HTR-8/SVneo (cell line): ENCODE data around the gene FNDC11.

Experiments used
- DNase-seq: peaks from one replicate; pipeline ENCODE4 v3.0.0; 2011; ENCODE audit warnings: low spot score, mixed read lengths; ENCODE audit not compliant: insufficient read length
- FAIRE-seq: peaks from 2 replicates; lab custom pipeline; 2011; peaks lifted over from hg19 to GRCh38; lab: Jason Lieb, UNC

Gene FNDC11

GRCh38 chr20:63538204-63539091, 15.5 kb upstream of the FNDC11 start:
- FAIRE-seq (no peak), DNase-seq (peak; percentile 95)

- no peak for FAIRE-seq
- no peak for DNase-seq
These were observed 14.9 kb upstream of the FNDC11 start for GRCh38 chr20:63539092-63539430.

GRCh38 chr20:63539441-63540370, 14.3 kb upstream of the FNDC11 start:
- FAIRE-seq = no peak
- DNase-seq = no peak

- no peak for DNase-seq
- peak; percentile 93 for FAIRE-seq
These were observed 13.4 kb upstream of the FNDC11 start for GRCh38 chr20:63540417-63541186.

- peak; percentile 55 for FAIRE-seq
- no peak for DNase-seq
These were observed 12.6 kb upstream of the FNDC11 start for GRCh38 chr20:63541371-63541770.

GRCh38 chr20:63542031-63542559, 11.9 kb upstream of the FNDC11 start:
- FAIRE-seq = peak; percentile 71
- no peak for DNase-seq

- FAIRE-seq (no peak), DNase-seq (no peak)
These were observed 11.3 kb upstream of the FNDC11 start for GRCh38 chr20:63542696-63543095.

GRCh38 chr20:63543131-63543530, 10.8 kb upstream of the FNDC11 start:
- FAIRE-seq (no peak), DNase-seq (no peak)

GRCh38 chr20:63543733-63544132, 10.2 kb upstream of the FNDC11 start:
- DNase-seq (no peak), FAIRE-seq (peak; percentile 64)

- FAIRE-seq (peak; percentile 91), DNase-seq (no peak)
These were observed 9.6 kb upstream of the FNDC11 start for GRCh38 chr20:63544241-63544957.

- DNase-seq = peak; percentile 89
- FAIRE-seq = peak; percentile 23
These were observed 8.9 kb upstream of the FNDC11 start for GRCh38 chr20:63544958-63545516.

GRCh38 chr20:63545814-63546213, 8.1 kb upstream of the FNDC11 start:
- no peak for DNase-seq
- no peak for FAIRE-seq

GRCh38 chr20:63546256-63546955, 7.6 kb upstream of the FNDC11 start:
- DNase-seq (no peak), FAIRE-seq (peak; percentile 55)

- DNase-seq = no peak
- FAIRE-seq = no peak
These were observed 6.8 kb upstream of the FNDC11 start for GRCh38 chr20:63546956-63547724.

- FAIRE-seq (peak; percentile 20), DNase-seq (no peak)
These were observed 6.1 kb upstream of the FNDC11 start, which contains the start of gene SRMS for GRCh38 chr20:63547725-63548480. Gene SRMS (minus strand): TSS chr20:63547749. CDS start chr20:63547463, 286 bp downstream.

GRCh38 chr20:63548542-63548941, 5.4 kb upstream of the FNDC11 start:
- FAIRE-seq (peak; percentile 40), DNase-seq (no peak)

- DNase-seq = no peak
- FAIRE-seq = no peak
These were observed 4.9 kb upstream of the FNDC11 start for GRCh38 chr20:63549019-63549418.
